HG02852 (cell line): ENCODE measurements around the gene MAP4K4.

Source experiments
- ATAC-seq: cut with Tn5 transposase; IDR thresholded peaks from one replicate; pipeline ENCODE4 v1.9.1; 2021; ENCODE audit warnings: mild to moderate bottlenecking, moderate library complexity; ENCODE audit not compliant: unreplicated experiment

Gene MAP4K4

GRCh38 chr2:101788565-101788964, 91.1 kb downstream of the MAP4K4 start:
- no peak for ATAC-seq

GRCh38 chr2:101788995-101789970, 91.8 kb downstream of the MAP4K4 start:
- ATAC-seq: no peak

DNA sequence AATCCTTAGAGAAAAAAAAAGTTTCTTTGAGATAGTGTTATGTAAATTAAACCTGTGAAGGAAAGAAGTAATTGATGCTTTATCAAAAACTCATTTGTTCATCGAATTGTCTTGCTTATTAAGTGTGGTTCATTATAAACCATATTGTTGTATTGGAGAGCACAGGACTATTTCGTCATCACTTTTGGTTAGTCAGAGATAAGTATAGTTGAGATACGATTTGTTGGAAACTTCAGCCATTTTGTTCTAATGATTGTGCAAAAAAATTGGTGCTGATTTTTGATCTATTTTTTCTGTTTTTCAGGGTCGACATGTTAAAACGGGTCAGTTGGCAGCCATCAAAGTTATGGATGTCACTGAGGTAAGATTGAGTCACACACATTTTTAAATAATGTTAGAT, 92.9 kb downstream of the MAP4K4 start:
- no peak for ATAC-seq

- ATAC-seq: no peak
These were observed 93.3 kb downstream of the MAP4K4 start for GRCh38 chr2:101790857-101791256.

DNA sequence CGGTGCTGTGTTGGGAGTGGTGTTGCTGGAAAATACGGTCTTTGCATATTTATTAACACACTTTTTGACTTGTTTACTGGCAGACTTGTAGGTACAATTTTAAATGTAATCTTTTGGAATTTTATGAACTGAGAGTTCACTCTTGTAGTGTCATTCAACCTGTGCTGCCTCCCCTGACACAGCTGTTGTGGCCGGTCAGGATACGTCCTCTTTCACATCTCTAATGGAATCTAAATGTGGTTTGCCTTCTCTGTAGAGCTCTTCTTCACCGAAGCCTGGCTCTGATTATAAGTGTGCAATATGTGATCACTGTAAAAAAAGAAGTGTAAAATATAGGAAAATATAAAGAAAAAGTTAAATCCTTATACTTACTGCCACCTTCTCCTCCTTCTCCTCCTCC, 94.7 kb downstream of the MAP4K4 start:
- no peak for ATAC-seq

DNA sequence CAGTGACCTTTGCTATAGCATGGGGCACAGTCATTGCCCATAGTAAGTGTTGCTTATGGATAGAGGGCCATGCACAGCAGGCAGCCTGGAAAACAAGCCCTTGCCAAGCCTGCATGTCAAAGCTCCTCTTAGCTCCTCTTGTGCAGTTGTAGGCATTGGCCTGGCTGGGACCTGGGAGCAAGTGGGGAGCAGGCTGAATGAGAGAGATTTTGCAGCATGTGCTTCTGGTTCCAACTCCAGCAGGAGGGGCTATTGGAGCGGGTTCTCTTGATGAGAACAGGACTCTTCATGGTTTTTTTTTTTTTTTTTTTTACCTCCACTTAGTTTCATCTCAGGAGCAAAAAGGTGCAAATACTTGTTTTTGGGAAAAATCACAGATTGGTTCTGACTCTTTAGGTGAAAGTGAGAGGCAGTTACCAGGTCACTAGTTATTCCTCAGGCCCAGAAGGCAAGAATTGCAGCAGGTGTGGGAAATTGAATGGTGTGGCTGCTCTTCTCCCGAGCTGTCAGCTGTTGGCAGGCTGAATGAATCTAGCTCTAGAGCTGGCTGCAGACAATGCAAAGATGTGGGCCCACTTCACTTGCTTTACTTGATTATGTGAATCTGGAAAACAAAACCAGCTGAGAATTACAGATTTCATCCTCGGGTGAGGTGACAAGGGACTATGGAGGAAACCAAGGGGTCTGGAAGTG, 95.9 kb downstream of the MAP4K4 start:
- no peak for ATAC-seq

- no peak for ATAC-seq
These were observed 96.6 kb downstream of the MAP4K4 start for GRCh38 chr2:101794141-101794540.

DNA sequence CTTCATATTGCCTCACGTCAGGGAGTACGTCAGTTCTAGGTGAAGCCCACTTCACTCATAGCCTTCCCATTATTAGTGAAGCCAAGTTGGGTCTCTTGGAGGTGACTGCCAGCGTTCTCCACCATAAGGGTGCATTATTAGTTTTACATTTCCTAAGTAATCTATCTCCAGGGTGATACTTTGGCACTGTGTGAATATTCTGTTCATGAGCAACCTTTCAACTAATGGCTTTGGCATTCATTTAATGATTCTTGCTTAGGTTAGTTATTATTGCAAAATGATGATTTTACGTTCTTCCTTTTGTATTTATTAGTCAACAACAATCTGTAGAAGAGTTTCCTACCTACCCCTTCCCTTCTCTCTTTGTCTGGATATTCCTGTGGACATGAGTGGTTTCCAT, 97.5 kb downstream of the MAP4K4 start:
- ATAC-seq: no peak

DNA sequence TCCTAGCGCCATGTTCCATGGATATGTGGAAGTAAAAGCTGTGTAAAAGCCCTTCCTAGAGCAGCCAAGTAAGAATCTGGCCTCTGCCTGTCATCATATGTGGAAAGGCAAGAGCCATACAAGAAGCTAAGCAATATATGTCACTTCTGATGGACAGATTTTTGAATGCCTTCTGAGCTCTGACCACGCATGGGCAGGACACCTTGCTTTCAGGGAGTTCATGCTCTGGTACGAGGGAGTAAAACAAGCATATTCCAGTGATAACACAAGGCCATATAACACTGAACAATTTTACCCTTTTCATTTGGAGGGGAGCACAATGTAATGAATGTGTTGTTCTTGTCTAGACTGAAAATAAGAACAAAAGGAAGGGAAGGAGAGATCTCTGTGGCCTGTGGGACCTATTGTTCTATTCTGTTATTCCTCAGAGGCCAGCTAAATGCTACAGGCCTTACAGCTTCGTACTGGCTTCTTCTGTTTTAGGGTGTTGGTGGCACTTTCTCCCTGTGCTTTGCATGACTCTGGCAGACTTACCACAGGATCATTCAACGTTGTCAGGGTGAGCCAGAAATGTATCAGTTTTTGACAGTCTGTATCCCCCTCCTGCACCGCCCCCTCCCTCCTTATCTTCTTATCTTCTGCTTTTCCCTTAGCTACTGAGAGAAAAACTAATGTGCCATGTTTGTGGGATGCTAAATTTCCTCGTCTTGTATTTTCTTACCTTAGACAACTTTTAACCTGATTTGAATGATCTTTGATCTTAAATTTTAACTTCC, 99.5 kb downstream of the MAP4K4 start:
- no peak for ATAC-seq

- ATAC-seq: no peak
These were observed 104.0 kb downstream of the MAP4K4 start for GRCh38 chr2:101801496-101801895.

GRCh38 chr2:101802329-101802728, 104.8 kb downstream of the MAP4K4 start:
- no peak for ATAC-seq

DNA sequence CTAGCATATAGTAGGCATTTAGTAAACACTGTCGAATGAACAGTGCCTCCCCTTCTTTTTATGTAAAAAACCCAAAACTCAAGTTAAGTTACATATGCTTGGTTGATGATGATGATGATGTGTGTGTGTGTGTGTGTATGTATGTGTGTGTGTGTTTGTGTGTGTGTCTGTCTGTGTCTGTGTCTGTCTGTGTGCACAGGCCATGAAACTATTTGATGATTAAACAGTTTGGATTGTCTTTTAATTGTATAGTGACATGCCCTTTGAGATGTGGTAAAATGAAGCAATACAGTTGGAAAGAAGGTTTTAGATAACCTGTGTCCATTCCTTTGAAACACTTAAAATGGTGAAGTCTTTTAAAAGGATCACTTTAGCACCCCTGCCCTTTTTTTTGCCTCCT, 105.6 kb downstream of the MAP4K4 start:
- no peak for ATAC-seq

GRCh38 chr2:101803945-101804696, 106.6 kb downstream of the MAP4K4 start:
- ATAC-seq: no peak

DNA sequence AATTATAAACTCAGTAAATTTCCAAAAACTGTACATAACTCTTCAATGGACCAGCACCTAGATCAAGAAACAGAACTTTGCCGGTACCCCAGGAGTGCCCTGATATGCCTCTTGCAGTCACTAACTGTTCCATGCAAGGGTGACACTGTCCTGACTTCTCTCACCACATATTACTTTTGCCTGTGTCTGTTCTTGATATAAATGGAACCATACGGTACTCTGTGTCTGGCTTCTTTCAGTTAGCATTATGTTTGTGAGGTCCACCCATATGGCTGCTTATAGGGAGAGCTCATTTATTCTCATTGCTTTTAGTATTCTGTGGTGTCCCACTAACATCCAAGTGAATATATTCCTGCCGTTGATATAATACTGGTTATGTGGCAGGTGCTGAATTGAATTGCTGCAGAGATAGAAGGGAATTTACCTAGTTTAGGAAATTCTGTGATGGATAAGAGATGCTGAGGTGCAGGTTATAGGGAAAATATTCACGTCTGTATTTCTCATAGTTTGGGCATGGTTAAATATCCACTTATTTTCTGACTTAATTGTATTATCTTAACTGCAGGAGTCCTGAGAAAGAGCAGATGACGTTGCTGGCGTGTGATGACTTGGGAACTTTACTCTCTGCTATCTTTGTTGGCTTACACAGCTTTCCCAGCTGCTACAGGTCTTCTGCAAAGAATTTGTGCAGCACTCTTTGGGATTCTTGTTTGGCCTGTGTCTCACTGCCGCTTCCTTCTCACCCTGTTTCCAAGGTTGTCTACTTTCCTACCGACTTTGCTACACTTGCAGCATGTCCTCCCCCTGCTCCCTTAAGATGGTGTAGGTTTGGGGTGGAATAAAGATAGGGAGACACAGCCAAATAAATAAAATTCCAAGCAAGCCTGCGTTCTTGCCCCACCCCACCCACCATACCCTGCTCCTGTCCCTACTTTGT, 107.9 kb downstream of the MAP4K4 start:
- ATAC-seq: no peak

- ATAC-seq: no peak
These were observed 108.6 kb downstream of the MAP4K4 start for GRCh38 chr2:101806123-101806522.

DNA sequence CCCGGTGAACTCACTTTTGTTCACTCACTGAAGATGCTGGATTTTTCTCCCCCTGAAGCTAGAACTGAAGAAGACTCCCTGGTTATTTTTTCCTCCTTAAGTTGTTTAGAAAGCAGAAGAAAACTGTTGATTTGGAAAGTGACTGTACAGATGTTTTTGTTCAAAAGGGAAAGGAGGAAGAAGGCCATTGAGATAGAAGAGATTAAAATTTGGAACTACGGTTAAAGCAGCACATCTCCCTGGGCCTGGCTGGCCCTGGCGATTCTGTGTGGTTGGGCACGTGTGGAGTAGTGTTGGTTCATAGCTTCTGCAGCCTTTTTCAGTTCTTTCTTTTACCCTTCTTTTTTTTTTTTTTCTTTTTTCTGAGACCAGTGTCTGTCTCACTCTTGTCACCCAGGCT, 109.2 kb downstream of the MAP4K4 start:
- ATAC-seq: no peak

GRCh38 chr2:101807242-101807641, 109.7 kb downstream of the MAP4K4 start:
- ATAC-seq: no peak

DNA sequence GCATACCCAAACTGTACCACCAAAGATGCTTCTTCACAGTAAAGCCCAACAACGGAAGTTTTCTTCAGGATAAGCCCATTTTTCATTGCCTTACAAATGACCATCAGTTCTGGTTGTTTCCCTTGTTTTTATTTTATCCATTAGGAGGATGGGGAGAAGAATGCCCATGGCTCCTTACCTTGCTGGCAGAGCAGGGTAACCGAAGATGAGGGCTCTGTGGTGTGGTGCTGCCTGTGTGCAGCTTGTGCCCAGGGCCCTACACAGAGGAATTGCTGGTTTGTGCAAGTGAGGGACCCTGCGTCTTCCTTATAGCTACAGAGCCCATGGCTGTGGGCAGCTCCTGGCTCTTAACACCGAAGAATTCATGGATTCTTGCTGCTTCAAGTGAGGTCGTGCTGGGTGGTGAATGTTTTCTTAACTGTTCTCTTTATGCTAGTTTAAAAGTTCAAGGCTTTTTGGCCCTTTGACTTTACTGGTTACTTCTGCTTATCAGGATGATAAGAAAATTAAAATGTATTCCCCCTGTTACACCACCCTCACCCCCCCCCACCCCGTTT, 110.6 kb downstream of the MAP4K4 start:
- no peak for ATAC-seq

DNA sequence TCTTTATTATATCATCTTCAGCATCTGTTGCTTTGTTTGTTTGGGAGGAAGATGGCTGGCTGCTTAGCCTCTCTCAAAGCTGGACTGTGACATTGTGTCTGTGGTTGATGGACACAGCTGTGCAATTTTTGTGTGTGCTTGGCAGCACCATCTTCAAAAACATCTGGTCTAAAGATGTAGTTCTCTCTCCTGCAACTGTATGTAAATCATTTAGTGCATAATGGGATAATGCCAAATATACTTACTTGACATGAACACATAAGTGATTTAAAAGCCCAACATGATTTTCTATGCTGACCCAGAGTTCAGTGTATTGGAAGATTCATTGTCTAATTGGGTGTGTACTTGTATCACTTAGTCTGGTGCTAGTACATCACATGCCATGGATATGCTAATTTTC, 112.2 kb downstream of the MAP4K4 start:
- no peak for ATAC-seq
